ENCODE results near the gene PPM1B. TPM values are rescaled to one million over a fixed set of nuclear protein-coding genes. Genes with fewer than 3 reads are reported as not detected.

PPM1B gene
- total and polyA plus RNA-seq, 9 of the 15 experiments (the other 6 are each of a cell fraction or from before 2014, with no cell fraction given), result 8.9 to 44.0 (median 28.6) TPM

DNA sequence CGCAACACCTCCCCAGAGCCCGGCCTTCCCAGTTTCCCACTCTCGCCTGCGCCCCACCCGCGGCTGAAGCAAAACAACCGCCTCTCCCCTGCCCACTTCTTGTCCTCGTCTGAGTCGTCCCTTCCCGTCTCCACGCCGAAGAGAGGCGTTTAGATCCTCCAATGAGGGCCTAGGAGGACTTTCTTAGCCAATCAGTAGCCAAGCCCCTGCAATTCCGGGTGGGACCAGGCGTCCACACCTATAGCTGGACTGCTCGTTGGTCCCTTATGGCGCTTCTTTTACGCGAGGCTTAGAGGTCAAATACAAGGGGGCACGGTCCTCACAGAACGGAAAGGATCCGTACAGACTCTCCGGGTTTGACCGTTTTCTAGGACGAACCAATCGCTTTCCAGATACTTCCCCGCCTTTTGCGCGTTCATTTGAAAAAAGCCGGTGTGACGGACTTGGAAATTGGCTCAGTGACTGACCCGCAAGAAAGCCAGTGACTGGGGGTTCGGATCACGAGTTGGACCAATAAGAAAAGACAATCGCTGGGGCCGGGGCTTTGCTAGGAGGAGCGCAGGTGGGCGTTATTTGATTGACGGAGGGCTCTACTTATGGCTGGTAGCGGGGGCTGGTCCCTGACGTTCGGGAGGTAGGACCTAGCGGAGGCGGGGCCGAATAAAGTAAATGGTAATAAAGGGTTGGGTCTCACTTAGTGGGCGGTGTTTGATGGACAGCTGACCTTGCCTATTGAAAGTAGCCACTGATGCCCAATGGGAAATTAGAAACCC lies 581 bp upstream of the PPM1B start:
- Histone ChIP-seq H4K20me1 (replicated peaks; ENCODE audit: control insufficient read depth, insufficient read depth, low read length) (peaks cover 20% of the 10 kb centered on the region; the same call in 1 of the 2 replicates), H3K9me1 (ENCODE audit: control insufficient read depth, insufficient read depth, low read length) (no peaks in the 10 kb centered on the region), H3K4me1 (replicated peaks in 1 of 2; ENCODE audit: control insufficient read depth in 2 of 2, insufficient read depth in 2 of 2, low read length in 2 of 2) (peaks cover 4 to 7% of the 10 kb centered on the region in 2 experiments; a peak in 3 of 5 replicates), H3K36me3 (ENCODE audit: control insufficient read depth, insufficient read depth, low read length) (no peaks in the 10 kb centered on the region), H2AFZ (ENCODE audit: low read depth, low read length) (peak overlapping the region; percentile 100), H3K4me2 (ENCODE audit: insufficient read depth, low read length) (peak overlapping the region; percentile 94), H3K27me3 (ENCODE audit: control insufficient read depth in 2 of 2, insufficient read depth in 2 of 2, low read length in 2 of 2) (no peaks in the 10 kb centered on the region), H3K9ac (ENCODE audit: insufficient read depth in 1 of 2, low read depth in 2 of 2, low read length in 2 of 2) (peak overlapping the region; percentile 85 to 99), H3K27ac (ENCODE audit: extremely low read depth, low read depth, low read length) (peak overlapping the region; percentile 100), H3K79me2 (ENCODE audit: control insufficient read depth, insufficient read depth, low read length) (peaks cover 44% of the 10 kb centered on the region), H3K4me3 (peak overlapping the region; percentile 58), H3K9me3 (replicated peaks; ENCODE audit: control insufficient read depth, insufficient read depth, low read depth, low read length) (peaks cover 9% of the 10 kb centered on the region)
- WGBS (ENCODE audit: insufficient coverage, low coverage, missing lambda C conversion rate), result 1% methylated on average over 46 of the region's 46 CpGs
- intact Hi-C loops (cut with micrococcal nuclease) (no loop called here), in situ Hi-C loops (cut with MboI) (no loop called here)
- ChIA-PET CTCF (ENCODE audit: low intra/inter-chr PET ratio) (no interaction called here), POLR2A (interaction anchor here (0.6 to 4.6 kb wide), 9 partner anchors 12 to 338 kb away, joined by 3 to 28 read pairs (median 4); no protein-coding TSS in a partner anchor)
- FAIRE-seq (peak; percentile 100), DNase-seq (ENCODE audit: extremely low read depth in 1 of 4, low spot score in 3 of 4) (peak; percentile 93 to 99 (median 96)), ATAC-seq (peak; percentile 89)
- BruUV-seq (replicated peaks), result no TSS peak
- TF ChIP-seq GABPB1 (CRISPR knock-in tag; IDR thresholded peaks at IDR 0.05), result peak; percentile 55; the same call in 1 of the 2 replicates
- TF ChIP-seq NCOA4 (IDR thresholded peaks at IDR 0.05; ENCODE audit: partially characterized antibody), result no peak
- TF ChIP-seq STAT5B (CRISPR knock-in tag; IDR thresholded peaks at IDR 0.05), result no peak
- TF ChIP-seq, protein P1, sequence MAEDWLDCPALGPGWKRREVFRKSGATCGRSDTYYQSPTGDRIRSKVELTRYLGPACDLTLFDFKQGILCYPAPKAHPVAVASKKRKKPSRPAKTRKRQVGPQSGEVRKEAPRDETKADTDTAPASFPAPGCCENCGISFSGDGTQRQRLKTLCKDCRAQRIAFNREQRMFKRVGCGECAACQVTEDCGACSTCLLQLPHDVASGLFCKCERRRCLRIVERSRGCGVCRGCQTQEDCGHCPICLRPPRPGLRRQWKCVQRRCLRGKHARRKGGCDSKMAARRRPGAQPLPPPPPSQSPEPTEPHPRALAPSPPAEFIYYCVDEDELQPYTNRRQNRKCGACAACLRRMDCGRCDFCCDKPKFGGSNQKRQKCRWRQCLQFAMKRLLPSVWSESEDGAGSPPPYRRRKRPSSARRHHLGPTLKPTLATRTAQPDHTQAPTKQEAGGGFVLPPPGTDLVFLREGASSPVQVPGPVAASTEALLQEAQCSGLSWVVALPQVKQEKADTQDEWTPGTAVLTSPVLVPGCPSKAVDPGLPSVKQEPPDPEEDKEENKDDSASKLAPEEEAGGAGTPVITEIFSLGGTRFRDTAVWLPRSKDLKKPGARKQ (CRISPR knock-in tag; IDR thresholded peaks at IDR 0.05), result no peak
- TF ChIP-seq, protein P2, sequence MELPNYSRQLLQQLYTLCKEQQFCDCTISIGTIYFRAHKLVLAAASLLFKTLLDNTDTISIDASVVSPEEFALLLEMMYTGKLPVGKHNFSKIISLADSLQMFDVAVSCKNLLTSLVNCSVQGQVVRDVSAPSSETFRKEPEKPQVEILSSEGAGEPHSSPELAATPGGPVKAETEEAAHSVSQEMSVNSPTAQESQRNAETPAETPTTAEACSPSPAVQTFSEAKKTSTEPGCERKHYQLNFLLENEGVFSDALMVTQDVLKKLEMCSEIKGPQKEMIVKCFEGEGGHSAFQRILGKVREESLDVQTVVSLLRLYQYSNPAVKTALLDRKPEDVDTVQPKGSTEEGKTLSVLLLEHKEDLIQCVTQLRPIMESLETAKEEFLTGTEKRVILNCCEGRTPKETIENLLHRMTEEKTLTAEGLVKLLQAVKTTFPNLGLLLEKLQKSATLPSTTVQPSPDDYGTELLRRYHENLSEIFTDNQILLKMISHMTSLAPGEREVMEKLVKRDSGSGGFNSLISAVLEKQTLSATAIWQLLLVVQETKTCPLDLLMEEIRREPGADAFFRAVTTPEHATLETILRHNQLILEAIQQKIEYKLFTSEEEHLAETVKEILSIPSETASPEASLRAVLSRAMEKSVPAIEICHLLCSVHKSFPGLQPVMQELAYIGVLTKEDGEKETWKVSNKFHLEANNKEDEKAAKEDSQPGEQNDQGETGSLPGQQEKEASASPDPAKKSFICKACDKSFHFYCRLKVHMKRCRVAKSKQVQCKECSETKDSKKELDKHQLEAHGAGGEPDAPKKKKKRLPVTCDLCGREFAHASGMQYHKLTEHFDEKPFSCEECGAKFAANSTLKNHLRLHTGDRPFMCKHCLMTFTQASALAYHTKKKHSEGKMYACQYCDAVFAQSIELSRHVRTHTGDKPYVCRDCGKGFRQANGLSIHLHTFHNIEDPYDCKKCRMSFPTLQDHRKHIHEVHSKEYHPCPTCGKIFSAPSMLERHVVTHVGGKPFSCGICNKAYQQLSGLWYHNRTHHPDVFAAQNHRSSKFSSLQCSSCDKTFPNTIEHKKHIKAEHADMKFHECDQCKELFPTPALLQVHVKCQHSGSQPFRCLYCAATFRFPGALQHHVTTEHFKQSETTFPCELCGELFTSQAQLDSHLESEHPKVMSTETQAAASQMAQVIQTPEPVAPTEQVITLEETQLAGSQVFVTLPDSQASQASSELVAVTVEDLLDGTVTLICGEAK (IDR thresholded peaks at IDR 0.05), result no peak
- TF ChIP-seq, protein P2 (CRISPR knock-in tag; IDR thresholded peaks at IDR 0.05), result no peak
- TF ChIP-seq ETS2 (tag; IDR thresholded peaks at IDR 0.05; ENCODE audit: borderline replicate concordance, poor library complexity, severe bottlenecking), result no peak
- TF ChIP-seq MBD2 (IDR thresholded peaks at IDR 0.05; ENCODE audit: borderline replicate concordance, low read depth), result peak; percentile 93
- TF ChIP-seq ZNF384 (IDR thresholded peaks at IDR 0.05; ENCODE audit: low read depth, low read length), result no peak; the same call in 1 of the 2 replicates
- TF ChIP-seq FUS (optimal IDR thresholded peaks at IDR 0.05; ENCODE audit: low read depth, low read length), result no peak
- no peak for TF ChIP-seq MIER1 (IDR thresholded peaks at IDR 0.05; ENCODE audit: low read depth)

Data from K562 (cell line).